Stimulated activated CD8-positive, alpha-beta memory T cell treated with anti-CD3 and anti-CD28 coated beads, Interleukin-7, amount 100 ng/mL, for 48 hours (primary cell): ENCODE results near the gene S100A14.

Source experiments
- DNase-seq, 2 donors: peaks; one replicate each; pipeline ENCODE4 v3.0.0-alpha.2; 2020; ENCODE audit warnings: low read depth in 1 of 2; ENCODE audit errors: extremely low read depth in 1 of 2

The S100A14 gene

GRCh38 chr1:153566414-153567371 is 49.4 kb downstream of the S100A14 start:
- peak; percentile 79 to 92 for DNase-seq

- peak in 1 of 2 donors; percentile 68 for DNase-seq
Observed at GRCh38 chr1:153565529-153566374, 50.4 kb downstream of the S100A14 start, which contains the start of gene S100A2. Gene S100A2, minus strand, starts transcription at chr1:153565844. Its CDS starts 1,967 bp downstream, at chr1:153563877.
